HG02588 (cell line): ENCODE data around the gene ZNF425.
"Not testable (repeated sequence)": the region's sequence is repeated elsewhere in the genome, so short reads cannot be mapped to it uniquely, and the experiment has no call there.

ENCODE experiments used
- ATAC-seq: cut with Tn5 transposase; IDR thresholded peaks from one replicate; pipeline ENCODE4 v1.9.1; 2021; ENCODE audit warnings: mild to moderate bottlenecking, moderate library complexity; ENCODE audit not compliant: unreplicated experiment

The ZNF425 gene, protein sequence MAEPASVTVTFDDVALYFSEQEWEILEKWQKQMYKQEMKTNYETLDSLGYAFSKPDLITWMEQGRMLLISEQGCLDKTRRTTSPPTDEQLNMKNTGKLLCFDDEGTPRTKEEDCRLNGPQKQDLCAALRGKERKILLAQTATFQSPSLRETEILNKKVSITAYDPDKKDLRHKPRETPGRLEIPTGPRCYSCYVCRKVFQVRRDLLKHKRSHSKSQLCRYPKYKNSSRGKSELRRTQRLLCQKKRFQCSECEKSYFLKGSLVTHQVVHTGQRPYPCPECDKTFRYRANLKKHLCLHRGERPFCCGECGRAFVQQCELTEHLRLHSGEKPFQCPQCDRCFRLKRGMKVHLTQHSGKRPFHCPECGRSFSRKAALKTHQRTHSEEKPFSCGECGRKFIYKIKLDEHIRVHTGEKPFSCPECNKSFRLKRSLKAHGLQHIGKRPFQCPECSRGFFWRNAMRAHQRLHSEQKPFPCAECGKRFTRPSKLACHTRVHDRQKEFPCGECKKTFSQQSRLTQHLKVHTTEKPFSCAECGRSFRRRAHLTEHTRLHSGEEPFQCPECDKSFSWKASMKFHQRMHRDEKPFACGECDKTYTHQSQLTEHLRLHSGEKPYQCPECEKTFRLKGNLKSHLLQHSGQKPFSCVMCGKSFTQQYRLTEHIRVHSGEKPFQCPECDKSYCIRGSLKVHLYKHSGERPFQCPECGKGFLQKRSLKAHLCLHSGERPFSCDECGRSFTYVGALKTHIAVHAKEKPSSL

DNA sequence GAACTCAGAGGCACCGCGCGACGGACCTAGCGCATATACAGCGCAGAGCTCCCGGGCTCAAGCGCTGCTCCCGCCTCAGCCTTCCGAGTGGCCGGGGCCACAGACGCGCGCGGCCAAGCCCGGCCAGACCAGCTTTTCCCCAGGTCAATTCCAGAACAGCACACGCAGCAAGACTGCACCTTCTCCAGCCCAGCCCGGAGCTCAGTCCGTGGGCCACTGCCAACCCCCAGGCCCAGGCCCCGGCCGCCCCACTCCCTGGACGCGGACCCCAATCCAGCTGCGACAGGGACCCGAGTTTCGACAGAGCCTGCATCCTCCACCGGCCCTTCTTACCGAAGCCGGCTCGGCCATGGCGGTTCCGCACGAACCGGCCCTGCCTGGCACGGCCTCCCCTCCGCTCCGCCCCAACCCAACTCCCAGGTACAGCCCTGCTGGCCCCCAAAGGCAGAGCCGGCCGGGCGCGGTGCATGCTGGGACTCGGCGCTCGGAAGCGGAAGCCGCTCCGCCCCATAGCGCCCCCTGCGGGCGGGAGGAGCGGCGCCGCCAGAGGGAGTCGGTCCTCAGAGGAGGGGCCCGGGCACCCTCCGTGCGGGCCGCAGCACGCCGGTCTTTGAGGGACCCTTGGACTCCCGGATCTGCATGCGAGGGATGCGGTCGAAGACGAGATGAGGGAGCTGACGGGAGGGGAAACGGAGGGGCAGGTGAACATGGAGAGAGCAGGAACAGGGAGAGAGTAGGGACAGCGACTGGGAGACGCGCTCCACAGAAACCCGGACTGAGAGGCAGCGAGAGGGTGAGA lies at the start of gene ZNF425:
TSS of gene ZNF425 (minus strand) at position 462 of the 799 bp plus-strand sequence. CDS start at position 351, 111 bp downstream.
- ATAC-seq, result peak; percentile 85

GRCh38 chr7:149175150-149175549 lies 49.0 kb upstream of the ZNF425 start:
- ATAC-seq, result no peak

- ATAC-seq, result no peak
Measured at GRCh38 chr7:149172534-149172920, 46.4 kb upstream of the ZNF425 start.

DNA sequence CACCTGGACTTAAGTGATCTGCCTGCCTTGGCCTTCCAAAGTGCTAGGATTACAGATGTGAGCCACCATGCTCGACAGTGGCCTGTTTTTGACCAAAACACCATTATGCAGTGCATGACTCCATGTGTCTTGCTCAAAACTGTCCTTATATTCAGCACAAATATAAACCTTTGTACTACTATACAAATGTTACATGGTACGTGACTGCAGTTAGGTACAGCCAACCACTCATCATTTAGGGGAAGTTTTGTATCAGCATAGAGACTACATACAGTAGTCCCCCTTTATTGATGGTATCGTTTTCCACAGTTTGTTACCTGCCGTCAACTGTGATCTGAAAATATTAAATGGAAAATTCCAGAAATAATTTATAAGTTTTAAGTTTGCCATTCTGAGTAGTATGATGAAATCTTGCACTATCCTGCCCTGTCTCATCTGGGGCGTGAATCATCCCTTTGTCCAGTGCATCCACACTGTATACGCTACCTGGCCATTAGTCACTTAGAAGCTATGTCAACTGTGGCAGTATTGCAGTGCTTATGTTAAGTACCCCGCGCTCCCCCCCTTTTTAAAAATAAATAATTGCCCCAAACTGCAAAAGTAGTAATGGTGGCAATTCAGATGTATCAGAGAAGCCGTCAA lies 45.9 kb upstream of the ZNF425 start:
- no peak for ATAC-seq

DNA sequence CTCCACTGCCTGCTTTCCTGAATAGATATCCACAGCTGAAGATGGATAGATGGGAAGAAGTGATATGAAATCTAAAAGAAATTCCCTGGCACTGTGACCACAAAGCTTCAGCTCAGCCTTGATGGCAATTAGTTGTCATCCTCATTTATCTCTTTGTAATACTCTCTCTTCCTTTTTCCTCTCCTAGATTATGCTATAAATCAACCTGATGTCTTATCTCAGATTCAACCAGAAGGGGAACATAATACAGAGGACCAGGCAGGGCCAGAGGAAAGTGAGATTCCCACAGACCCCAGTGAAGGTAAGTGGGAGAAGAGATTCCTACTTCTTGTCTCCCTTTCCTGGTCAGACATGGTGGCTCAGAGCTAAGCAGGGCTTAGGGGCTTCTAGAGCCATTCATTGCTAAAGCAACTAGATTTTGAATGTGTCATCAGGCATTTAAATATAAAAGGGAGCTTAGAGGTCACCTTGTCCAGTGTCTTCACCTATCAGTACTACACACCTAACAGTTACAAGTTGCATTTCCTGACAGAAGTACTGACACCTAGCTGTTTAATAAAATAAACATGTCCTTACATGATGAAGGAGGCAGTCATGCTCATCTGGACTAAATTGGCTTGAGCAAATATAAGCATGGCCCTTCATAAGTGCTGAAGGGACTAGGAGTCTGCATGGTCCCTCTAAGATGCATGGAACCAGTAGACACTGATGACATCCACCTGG lies 40.7 kb upstream of the ZNF425 start:
- no peak for ATAC-seq

- no peak for ATAC-seq
Measured at GRCh38 chr7:149166142-149166541, 40.0 kb upstream of the ZNF425 start.

DNA sequence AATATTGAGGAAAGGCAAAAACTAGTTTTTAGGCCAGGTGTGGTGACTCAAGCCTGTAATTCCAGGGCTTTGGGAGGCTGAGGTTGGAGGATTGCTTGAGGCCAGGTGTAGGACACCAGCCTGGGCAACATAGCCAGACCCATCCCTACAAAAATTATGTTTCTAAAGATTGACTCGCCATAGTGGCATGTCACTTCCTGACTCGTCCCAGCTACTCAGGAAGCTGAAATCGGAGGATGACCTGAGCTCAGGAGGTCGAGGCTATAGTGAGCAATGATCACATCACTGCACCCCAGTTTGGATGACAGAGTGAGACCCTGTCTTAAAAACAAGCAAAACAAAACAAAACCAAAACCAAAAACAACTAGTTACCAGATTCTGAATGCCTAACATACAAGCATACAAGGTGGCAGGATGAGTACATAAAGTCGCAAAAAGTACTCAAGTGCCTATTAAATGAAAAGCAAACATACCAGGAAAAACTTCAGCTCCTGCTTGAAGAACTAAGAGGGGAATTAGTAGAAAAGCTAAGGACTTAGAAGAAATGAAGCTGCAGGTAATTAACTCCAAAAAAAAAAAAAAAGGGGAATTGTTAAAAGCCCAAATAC lies 35.2 kb upstream of the ZNF425 start:
- no peak for ATAC-seq

GRCh38 chr7:149156898-149157297 lies 30.8 kb upstream of the ZNF425 start:
- no peak for ATAC-seq

- no peak for ATAC-seq
Measured at GRCh38 chr7:149154056-149154455, 27.9 kb upstream of the ZNF425 start.

GRCh38 chr7:149153346-149153745 lies 27.2 kb upstream of the ZNF425 start:
- ATAC-seq, result no peak

DNA sequence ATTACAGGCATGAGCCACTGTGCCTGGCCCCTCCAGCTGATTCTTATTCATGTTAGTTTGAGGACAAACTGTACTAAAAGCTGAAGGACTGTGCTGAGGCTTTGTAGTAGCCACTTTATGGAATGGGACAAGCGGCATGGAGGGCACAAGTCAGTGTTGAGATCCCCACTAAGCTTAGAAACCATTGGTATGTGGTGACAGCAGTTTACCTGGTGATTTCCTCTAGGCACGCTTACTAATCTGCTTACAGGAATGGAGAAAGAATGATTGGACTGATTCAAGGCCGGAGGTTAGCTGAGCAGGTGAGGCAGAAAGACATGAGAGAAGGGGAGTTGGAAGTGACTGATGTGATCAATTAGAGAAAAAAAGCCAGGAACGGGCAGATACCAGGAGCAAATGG lies 24.9 kb upstream of the ZNF425 start:
- ATAC-seq, result no peak

- ATAC-seq, result peak; percentile 38
Measured at GRCh38 chr7:149147752-149148653, 21.9 kb upstream of the ZNF425 start.

- peak; percentile 73 for ATAC-seq
Measured at GRCh38 chr7:149147072-149147751, 21.1 kb upstream of the ZNF425 start, which contains the start of gene ZNF398. TSS of gene ZNF398 (plus strand) at chr7:149147453. CDS start at chr7:149147743, 290 bp downstream.

DNA sequence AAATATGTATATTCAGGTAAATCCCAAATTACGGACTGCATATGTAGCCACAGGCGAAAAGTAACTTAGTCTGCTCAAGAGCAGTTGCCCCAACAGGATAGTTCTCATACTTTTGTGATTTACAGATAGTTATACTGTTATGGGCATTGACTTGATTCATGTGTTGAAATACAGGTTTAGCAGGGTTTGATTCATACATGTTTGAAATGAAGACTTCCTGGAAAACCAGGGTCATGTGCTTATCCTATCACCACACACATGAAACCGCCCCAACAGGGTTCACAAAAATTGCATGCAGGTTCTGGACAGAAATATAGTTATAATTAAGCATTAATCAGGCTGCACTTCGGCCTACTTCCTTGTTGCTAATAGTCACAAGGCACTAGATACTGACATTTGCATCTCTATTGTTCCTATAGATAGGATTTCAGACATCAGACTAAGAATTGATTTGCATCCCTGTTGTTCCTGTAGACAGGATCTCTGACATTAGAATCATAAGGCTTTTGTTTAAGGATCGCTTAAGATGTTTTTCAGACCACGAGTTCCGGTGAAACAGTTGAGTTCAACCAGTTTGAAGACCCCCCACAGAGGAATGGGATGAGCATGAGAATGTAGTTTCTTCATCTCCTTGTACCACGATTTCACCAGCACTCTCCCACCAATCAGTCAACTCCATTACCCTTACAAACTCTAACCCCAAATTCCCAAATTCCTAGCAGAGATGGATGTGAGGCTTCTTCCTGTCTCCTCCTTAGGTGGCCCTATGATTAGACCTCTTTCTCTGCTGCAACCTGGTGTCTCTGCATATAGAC lies 19.1 kb upstream of the ZNF425 start:
- ATAC-seq, result no peak

DNA sequence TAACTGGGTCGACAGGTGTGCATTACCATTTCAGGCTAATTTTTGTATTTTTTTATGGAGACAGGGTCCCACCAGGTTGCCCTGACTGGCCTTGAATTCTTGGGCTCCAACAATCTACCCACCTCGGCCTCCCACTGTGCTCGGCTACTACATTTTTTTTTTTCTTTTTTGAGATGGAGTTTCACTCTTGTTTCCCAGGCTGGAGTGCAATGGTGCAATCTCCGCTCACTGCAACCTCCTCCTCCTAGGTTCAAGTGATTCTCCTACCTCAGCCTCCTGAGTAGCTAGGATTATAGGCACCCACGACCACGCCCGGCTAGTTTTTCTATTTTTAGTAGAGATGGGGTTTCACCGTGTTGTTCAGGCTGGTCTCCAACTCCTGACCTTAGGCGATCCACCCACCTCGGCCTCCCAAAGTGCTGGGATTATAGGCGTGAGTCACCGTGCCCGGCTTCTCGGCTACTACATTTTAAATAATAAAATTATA lies 18.4 kb upstream of the ZNF425 start:
- ATAC-seq, result not testable (repeated sequence)

- ATAC-seq, result no peak
Measured at GRCh38 chr7:149141893-149142292, 15.8 kb upstream of the ZNF425 start.

- no peak for ATAC-seq
Measured at GRCh38 chr7:149140831-149141230, 14.7 kb upstream of the ZNF425 start.
